Osteocyte (in vitro differentiated cells): Measurements from ENCODE around the gene COLEC12. TPM values are rescaled to one million over a fixed set of nuclear protein-coding genes. Genes with fewer than 3 reads are reported as not detected.
"Not testable (repeated sequence)": the region's sequence is repeated elsewhere in the genome, so short reads cannot be mapped to it uniquely, and the experiment has no call there.

Source experiments
- DNase-seq: peaks from one replicate; pipeline ENCODE4 v3.0.0; 2021; ENCODE audit warnings: mixed read lengths; ENCODE audit not compliant: unreplicated experiment; ENCODE audit errors: extremely low spot score
- H3K27ac Mint-ChIP-seq: one replicate; pipeline ENCODE4 v1.8.0; 2021; ENCODE audit warnings: mild to moderate bottlenecking, mixed read lengths; ENCODE audit not compliant: unreplicated experiment
- H3K27me3 Mint-ChIP-seq: one replicate; pipeline ENCODE4 v1.8.0; 2021; ENCODE audit warnings: mixed read lengths; ENCODE audit not compliant: unreplicated experiment
- H3K36me3 Mint-ChIP-seq: one replicate; pipeline ENCODE4 v1.8.0; 2021; ENCODE audit warnings: mixed read lengths; ENCODE audit not compliant: unreplicated experiment
- H3K4me1 Mint-ChIP-seq: one replicate; pipeline ENCODE4 v1.8.0; 2021; ENCODE audit warnings: mixed read lengths; ENCODE audit not compliant: unreplicated experiment
- H3K4me3 Mint-ChIP-seq: one replicate; pipeline ENCODE4 v1.8.0; 2021; ENCODE audit warnings: mild to moderate bottlenecking, moderate library complexity, mixed read lengths; ENCODE audit not compliant: unreplicated experiment
- H3K9me3 Mint-ChIP-seq: one replicate; pipeline ENCODE4 v1.8.0; 2021; ENCODE audit warnings: mixed read lengths; ENCODE audit not compliant: unreplicated experiment
- CTCF ChIP-seq: fragments of 200-600 bp; sonication (generic); IDR thresholded peaks from 2 replicates; pipeline ENCODE4 v1.5.0; 2021; ENCODE audit warnings: antibody characterized with exemption, mild to moderate bottlenecking, moderate library complexity
- total RNA-seq: library from RNA; stranded (reverse); gene quantifications from 2 replicates; pipeline ENCODE4 v1.2.1, GENCODE V29; 2021

Gene COLEC12
- total RNA-seq, 1 donor from 2014 or later: 113 TPM

GRCh38 chr18:310042-310441, 190.5 kb downstream of the COLEC12 start:
- Mint-ChIP-seq H3K4me3 (no peak overlapping the region), H3K9me3 (no peaks in the 10 kb centered on the region), H3K27me3 (peaks cover 31% of the 10 kb centered on the region), H3K36me3 (no peaks in the 10 kb centered on the region), H3K27ac (no peak overlapping the region), H3K4me1 (peaks cover 6% of the 10 kb centered on the region)
- no peak for DNase-seq
- no peak for TF ChIP-seq CTCF

- H3K4me1 Mint-ChIP-seq, DNase-seq, H3K27ac Mint-ChIP-seq, H3K9me3 Mint-ChIP-seq, H3K36me3 Mint-ChIP-seq, H3K4me3 Mint-ChIP-seq: not testable (repeated sequence)
- H3K27me3 Mint-ChIP-seq: peaks cover 31% of the 10 kb centered on the region
Observed at GRCh38 chr18:308086-308485, 192.4 kb downstream of the COLEC12 start.

- Mint-ChIP-seq H3K27ac (no peak overlapping the region), H3K9me3 (no peaks in the 10 kb centered on the region), H3K27me3 (peaks cover 31% of the 10 kb centered on the region), H3K4me3 (no peak overlapping the region), H3K36me3 (no peaks in the 10 kb centered on the region), H3K4me1 (peaks cover 5% of the 10 kb centered on the region)
- no peak for DNase-seq
- no peak for TF ChIP-seq CTCF
Observed at GRCh38 chr18:306608-307255, 193.8 kb downstream of the COLEC12 start.

- Mint-ChIP-seq H3K4me1 (peaks cover 5% of the 10 kb centered on the region), H3K9me3 (no peaks in the 10 kb centered on the region), H3K36me3 (no peaks in the 10 kb centered on the region), H3K27ac (no peak overlapping the region), H3K4me3 (no peak overlapping the region), H3K27me3 (peaks cover 31% of the 10 kb centered on the region)
- DNase-seq: no peak
- TF ChIP-seq CTCF: no peak
Observed at GRCh38 chr18:305003-305501, 195.4 kb downstream of the COLEC12 start.

- peaks cover 26% of the 10 kb centered on the region for H3K27me3 Mint-ChIP-seq
- no peaks in the 10 kb centered on the region for H3K9me3 Mint-ChIP-seq
- TF ChIP-seq CTCF: no peak
- H3K27ac Mint-ChIP-seq: no peak overlapping the region
- H3K4me3 Mint-ChIP-seq: no peak overlapping the region
- DNase-seq: no peak
- H3K4me1 Mint-ChIP-seq: peaks cover 5% of the 10 kb centered on the region
- H3K36me3 Mint-ChIP-seq: no peaks in the 10 kb centered on the region
Observed at GRCh38 chr18:303607-304006, 196.9 kb downstream of the COLEC12 start.
